ENCODE measurements around the gene CHMP6.

Gene CHMP6

DNA sequence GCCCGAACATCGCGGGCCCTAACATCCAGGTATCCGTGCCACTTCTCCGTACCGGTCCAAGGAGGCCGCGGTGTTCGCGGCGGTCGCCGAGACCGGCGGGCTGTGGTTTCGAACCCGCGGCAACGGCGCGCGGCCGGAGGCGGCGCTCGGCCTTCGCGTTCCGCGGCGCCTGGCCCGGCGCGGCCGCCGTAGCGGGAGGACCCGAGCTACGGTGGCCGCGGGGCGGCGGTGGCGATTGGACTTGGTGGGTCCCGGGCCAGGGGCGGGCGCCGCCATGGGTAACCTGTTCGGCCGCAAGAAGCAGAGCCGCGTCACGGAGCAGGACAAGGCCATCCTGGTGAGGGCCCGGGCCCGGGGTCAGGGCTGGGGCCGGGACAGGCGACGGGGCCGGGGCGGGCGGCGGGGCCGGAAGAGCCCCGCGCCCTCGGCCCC lies at the start of gene CHMP6:
CHMP6 (plus strand) TSS at position 197 of the 432 bp plus-strand sequence; CDS start at position 275, 78 bp downstream.
- DNase-seq, result peak; percentile 87

GRCh38 chr17:80942423-80943345 lies 49.0 kb upstream of the CHMP6 start:
- no peak for DNase-seq

GRCh38 chr17:80943346-80944145 lies 48.1 kb upstream of the CHMP6 start:
- no peak for DNase-seq

- DNase-seq, result no peak
These were observed 47.3 kb upstream of the CHMP6 start for GRCh38 chr17:80944326-80944725.

GRCh38 chr17:80945736-80946135 lies 45.9 kb upstream of the CHMP6 start:
- no peak for DNase-seq

- DNase-seq, result no peak
These were observed 45.2 kb upstream of the CHMP6 start for GRCh38 chr17:80946449-80946848.

- no peak for DNase-seq
These were observed 44.3 kb upstream of the CHMP6 start for GRCh38 chr17:80947200-80947940.

GRCh38 chr17:80948019-80948975 lies 43.3 kb upstream of the CHMP6 start:
- no peak for DNase-seq

- DNase-seq, result no peak
These were observed 42.6 kb upstream of the CHMP6 start for GRCh38 chr17:80948976-80949450.

- DNase-seq, result peak; percentile 17
These were observed 41.9 kb upstream of the CHMP6 start for GRCh38 chr17:80949451-80950421.

- DNase-seq, result no peak
These were observed 41.0 kb upstream of the CHMP6 start for GRCh38 chr17:80950466-80951120.

GRCh38 chr17:80951121-80952090 lies 40.2 kb upstream of the CHMP6 start:
- DNase-seq, result no peak

DNA sequence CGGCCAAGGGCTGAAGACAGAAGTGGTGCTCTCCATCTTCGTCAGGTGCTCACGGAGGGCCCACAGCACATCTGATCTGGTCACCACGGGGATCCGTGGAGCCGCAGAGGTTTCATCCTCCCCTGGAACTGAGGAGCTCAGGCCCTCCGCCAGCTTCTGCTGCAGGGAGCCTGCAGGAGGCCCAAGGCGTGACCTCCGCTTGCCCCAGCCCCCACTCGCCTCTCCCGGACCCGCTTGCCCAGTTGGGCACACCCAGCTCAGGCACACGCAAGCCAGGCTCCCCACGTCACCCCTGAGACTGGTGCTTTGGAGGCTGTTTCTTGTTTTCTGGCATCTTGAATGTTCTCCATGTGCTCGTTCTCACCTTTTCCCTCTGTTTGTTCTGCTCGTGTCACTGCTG lies 39.4 kb upstream of the CHMP6 start:
- DNase-seq, result no peak

GRCh38 chr17:80953471-80954315 lies 37.9 kb upstream of the CHMP6 start:
- DNase-seq, result no peak

DNA sequence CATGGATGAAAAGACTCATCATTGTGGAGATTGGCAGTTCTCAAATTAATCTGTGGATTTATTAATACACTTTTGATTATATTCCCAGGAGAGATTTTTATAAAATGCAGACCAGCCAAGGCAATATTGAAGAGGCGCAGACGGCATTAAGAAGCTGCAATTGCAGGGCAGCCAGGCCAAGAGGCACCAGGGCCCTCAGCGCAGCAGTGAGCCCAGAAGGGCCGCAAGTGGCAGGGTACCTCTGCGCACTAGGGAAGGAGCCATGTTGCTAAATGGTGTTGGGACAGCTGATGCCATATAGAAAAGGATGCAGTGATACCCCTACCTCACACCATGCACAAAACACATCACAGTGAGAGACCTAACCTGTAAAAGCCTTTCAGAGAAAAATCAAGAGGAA lies 36.6 kb upstream of the CHMP6 start:
- no peak for DNase-seq

DNA sequence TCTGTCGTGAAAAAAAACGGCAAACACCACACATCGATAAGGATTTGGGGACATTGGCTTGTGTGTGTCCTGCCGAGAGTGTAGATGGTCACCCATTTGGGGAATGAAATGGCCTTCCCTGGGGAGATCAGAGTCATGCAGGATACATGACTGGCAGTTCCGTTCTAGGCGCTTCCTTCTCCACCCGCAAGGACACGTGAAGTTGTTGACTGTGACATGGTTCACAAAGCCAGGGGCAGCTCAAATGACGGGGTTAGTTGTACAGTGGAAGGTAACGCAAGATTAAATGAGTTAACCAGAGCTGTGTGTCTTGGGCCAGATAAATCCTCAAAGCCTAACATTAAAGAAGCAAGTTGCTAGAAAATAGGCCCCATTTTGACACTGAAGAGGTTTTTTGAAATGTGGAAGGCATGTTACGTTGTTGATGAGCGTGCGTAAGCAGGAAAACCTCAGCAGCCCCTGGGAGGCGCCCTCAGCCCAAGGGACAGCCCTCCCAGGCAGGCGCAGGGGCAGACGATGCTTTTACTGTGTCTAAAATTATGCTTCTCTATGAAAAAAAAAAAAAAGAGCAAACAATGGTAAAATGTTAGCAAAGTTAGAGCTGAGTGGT lies 35.9 kb upstream of the CHMP6 start:
- no peak for DNase-seq

All from retina (tissue), 1 donor.